Measurements from ENCODE around the gene ZDHHC7.
A peak's percentile ranks its signal among the peaks of the same experiment; 100 is the strongest.

Gene ZDHHC7

GRCh38 chr16:85027958-85028684, 16.8 kb upstream of the ZDHHC7 start:
- DNase-seq (ENCODE audit: low spot score) = no peak
- Histone ChIP-seq H3K27ac (peak overlapping the region; percentile 65 to 90), H3K4me3 (peak overlapping the region; percentile 99)
- TF ChIP-seq CTCF (IDR thresholded peaks at IDR 0.05) = no peak

DNA sequence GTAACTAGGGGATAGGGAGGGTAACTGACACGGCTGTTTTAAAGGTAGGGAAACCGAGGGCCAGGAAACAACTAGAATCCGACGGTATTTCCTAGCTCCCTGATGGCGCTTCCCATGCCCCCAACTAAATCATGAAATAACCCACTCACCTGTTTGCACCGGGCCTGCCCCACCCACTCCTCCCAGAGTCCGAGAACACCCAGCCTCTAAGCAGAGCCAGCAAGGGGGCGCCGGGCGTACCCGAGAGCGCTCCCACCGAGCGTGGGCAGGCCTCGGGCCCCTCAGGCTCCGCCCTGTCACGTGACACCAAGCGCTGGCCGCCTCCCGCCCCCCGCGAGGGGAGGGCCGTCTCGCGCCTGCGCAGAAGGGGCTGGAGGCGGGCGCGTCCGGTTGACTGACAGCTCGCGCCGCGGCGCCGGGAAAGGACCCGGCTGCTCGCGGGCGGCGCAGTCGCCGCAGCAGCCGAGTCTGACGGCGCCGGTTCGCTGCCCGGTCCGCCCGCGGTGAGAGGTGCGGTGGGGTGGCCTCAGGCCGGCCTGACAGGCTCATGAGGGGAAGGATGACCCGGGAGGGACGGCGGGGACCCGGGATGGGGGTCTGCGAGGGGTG, 16.1 kb upstream of the ZDHHC7 start, which contains the start of gene KIAA0513:
TSS of gene KIAA0513 (plus strand) at position 447 of the 609 bp plus-strand sequence. CDS start 39,277 bp downstream, outside the sequence.
- H3K4me3 ChIP-seq = peak within 1 kb of the TSS; percentile 99
- peak; percentile 94 for DNase-seq (ENCODE audit: low spot score)
- no peak for TF ChIP-seq CTCF (IDR thresholded peaks at IDR 0.05)
- peak within 1 kb of the TSS; percentile 65 to 90 for H3K27ac ChIP-seq

DNA sequence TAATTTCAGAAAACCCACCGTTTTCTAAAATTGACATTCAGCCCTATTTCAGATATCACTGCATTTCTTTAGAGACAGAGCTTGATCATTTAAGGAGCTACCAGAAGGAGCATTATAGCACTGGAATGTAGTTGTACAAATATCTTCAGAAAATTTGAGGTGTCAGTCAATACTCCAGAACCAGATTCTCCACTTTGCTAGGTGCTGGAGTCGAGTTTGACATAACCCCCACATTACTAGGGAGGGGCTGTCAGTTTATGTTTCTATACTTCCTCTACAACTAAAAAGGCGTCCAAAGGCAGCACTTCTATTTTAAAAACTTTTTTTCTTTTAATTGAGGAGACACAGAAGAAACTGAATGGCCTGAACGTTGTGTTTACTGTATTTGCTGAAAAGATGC, 15.4 kb upstream of the ZDHHC7 start:
- TF ChIP-seq CTCF (IDR thresholded peaks at IDR 0.05) = no peak
- peak overlapping the region; percentile 99 for H3K4me3 ChIP-seq
- no peak for DNase-seq (ENCODE audit: low spot score)
- H3K27ac ChIP-seq = no peak overlapping the region

GRCh38 chr16:85025781-85026653, 14.7 kb upstream of the ZDHHC7 start:
- Histone ChIP-seq H3K27ac (no peak overlapping the region), H3K4me3 (no peak overlapping the region)
- no peak for DNase-seq (ENCODE audit: low spot score)
- TF ChIP-seq CTCF (IDR thresholded peaks at IDR 0.05) = no peak

DNA sequence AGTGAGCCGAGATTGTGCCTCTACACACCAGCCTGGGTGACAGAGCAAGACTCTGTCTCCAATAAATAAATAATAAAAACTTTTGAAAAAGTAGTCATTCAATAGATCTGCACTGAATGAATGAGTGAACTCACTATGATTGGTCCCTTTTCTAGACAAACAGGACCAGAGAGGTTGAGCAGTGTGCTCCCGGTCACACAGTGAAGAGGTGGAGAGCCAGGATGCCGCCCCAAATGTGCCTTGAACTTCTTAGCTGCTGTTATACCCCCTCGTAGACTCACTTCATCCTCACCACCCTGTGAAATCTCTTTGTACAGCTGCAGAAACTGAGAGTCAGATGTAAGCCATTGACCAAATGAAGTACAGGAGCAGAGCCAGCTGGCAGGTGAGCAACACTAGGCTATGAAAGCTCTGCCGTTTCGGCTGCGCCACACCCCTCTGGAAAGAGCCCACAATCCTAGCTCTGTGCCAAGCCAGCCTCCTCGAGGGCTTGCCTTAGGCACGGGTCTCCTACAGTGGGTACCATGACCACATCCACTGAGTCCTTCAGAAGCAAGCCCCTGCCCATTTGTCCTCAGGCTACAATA, 8.4 kb upstream of the ZDHHC7 start:
- TF ChIP-seq CTCF (IDR thresholded peaks at IDR 0.05) = no peak
- DNase-seq (ENCODE audit: low spot score) = no peak
- Histone ChIP-seq H3K4me3 (no peak overlapping the region), H3K27ac (no peak overlapping the region)

- DNase-seq (ENCODE audit: low spot score) = no peak
- no peak overlapping the region for H3K4me3 ChIP-seq
- H3K27ac ChIP-seq = no peak overlapping the region
- no peak for TF ChIP-seq CTCF (IDR thresholded peaks at IDR 0.05)
Measured at GRCh38 chr16:85018529-85019236, 7.3 kb upstream of the ZDHHC7 start.

Data from coronary artery (tissue), 2 donors.